KMS-11 (cell line): Measurements from ENCODE around the gene MMP17.

Source experiments
- H2AFZ ChIP-seq: fragments of 200-600 bp; sonication (generic); 2 replicates; pipeline ENCODE4 v1.6.1; 2016; ENCODE audit warnings: antibody characterized with exemption, mixed run types, low read depth
- H3K27ac ChIP-seq: fragments of 200-600 bp; sonication (generic); 2 replicates; pipeline ENCODE4 v1.6.1; 2016; ENCODE audit warnings: mild to moderate bottlenecking, mixed run types
- H3K27me3 ChIP-seq: fragments of 200-600 bp; sonication (generic); 2 replicates; pipeline ENCODE4 v1.6.1; 2017; ENCODE audit warnings: mild to moderate bottlenecking, low read depth, mixed run types, moderate library complexity; ENCODE audit not compliant: insufficient read depth
- H3K36me3 ChIP-seq: fragments of 200-600 bp; sonication (generic); 2 replicates; pipeline ENCODE4 v1.6.1; 2017; ENCODE audit warnings: mild to moderate bottlenecking, mixed run types; ENCODE audit not compliant: insufficient read depth
- H3K4me1 ChIP-seq: fragments of 200-600 bp; sonication (generic); 2 replicates; pipeline ENCODE4 v1.6.1; 2016; ENCODE audit warnings: mild to moderate bottlenecking, low read depth, mixed run types; ENCODE audit not compliant: poor library complexity, severe bottlenecking
- H3K4me2 ChIP-seq: fragments of 200-600 bp; sonication (generic); 2 replicates; pipeline ENCODE4 v1.7.0; 2016; ENCODE audit warnings: mild to moderate bottlenecking, mixed run types
- H3K4me3 ChIP-seq: fragments of 200-600 bp; sonication (generic); IDR thresholded peaks from 2 replicates; pipeline ENCODE4 v1.6.1; 2017; ENCODE audit warnings: low read depth, low read length, mixed read lengths; ENCODE audit not compliant: insufficient read depth
- H3K79me2 ChIP-seq: fragments of 200-600 bp; sonication (generic); 2 replicates; pipeline ENCODE4 v1.6.1; 2016; ENCODE audit warnings: low read depth, mixed run types; ENCODE audit not compliant: insufficient read depth
- H3K9ac ChIP-seq: fragments of 200-600 bp; sonication (generic); 2 replicates; pipeline ENCODE4 v1.6.1; 2016; ENCODE audit warnings: mild to moderate bottlenecking, mixed run types
- H4K20me1 ChIP-seq: fragments of 200-600 bp; sonication (generic); 2 replicates; pipeline ENCODE4 v1.6.1; 2016; ENCODE audit warnings: mild to moderate bottlenecking, mixed run types; ENCODE audit not compliant: insufficient read depth
- CTCF ChIP-seq: fragments of 200-600 bp; sonication (generic); conservative IDR thresholded peaks from 2 replicates; pipeline ENCODE4 v1.6.1; 2017; ENCODE audit warnings: low read depth, mild to moderate bottlenecking, antibody characterized with exemption, low read length, moderate library complexity, mixed read lengths

Gene MMP17

DNA sequence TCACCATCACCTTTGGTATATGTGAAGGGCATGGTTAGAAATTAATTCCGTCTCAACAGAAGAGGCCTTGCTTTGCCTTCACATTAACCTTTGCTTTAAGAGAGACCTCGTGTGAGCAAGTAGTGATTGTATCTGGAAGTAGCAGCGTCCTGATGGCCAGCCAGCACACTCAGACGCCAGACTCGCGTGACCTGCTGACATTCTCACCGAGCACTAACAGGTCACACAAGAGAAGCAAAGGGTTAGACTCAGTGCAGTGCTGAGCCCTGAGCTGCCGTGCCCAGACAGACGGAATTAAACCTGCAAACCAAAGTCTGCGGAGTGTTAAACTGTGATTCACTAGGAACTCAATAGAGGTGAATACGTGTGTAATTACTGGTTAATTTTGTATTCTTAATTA is 40.1 kb upstream of the MMP17 start:
- Histone ChIP-seq H4K20me1 (no peaks in the 10 kb centered on the region), H3K36me3 (no peaks in the 10 kb centered on the region), H2AFZ (no peak overlapping the region), H3K9ac (no peak overlapping the region), H3K79me2 (no peaks in the 10 kb centered on the region), H3K4me2 (no peak overlapping the region), H3K27me3 (no peaks in the 10 kb centered on the region), H3K4me1 (no peaks in the 10 kb centered on the region), H3K27ac (no peak overlapping the region), H3K4me3 (no peak overlapping the region)
- no peak for TF ChIP-seq CTCF

- Histone ChIP-seq H3K27me3 (no peaks in the 10 kb centered on the region), H3K36me3 (no peaks in the 10 kb centered on the region), H3K79me2 (no peaks in the 10 kb centered on the region), H2AFZ (no peak overlapping the region), H4K20me1 (no peaks in the 10 kb centered on the region), H3K4me2 (no peak overlapping the region), H3K4me3 (no peak overlapping the region), H3K9ac (no peak overlapping the region), H3K4me1 (no peaks in the 10 kb centered on the region), H3K27ac (no peak overlapping the region)
- TF ChIP-seq CTCF = no peak
Observed at GRCh38 chr12:131789638-131790037, 38.6 kb upstream of the MMP17 start.

DNA sequence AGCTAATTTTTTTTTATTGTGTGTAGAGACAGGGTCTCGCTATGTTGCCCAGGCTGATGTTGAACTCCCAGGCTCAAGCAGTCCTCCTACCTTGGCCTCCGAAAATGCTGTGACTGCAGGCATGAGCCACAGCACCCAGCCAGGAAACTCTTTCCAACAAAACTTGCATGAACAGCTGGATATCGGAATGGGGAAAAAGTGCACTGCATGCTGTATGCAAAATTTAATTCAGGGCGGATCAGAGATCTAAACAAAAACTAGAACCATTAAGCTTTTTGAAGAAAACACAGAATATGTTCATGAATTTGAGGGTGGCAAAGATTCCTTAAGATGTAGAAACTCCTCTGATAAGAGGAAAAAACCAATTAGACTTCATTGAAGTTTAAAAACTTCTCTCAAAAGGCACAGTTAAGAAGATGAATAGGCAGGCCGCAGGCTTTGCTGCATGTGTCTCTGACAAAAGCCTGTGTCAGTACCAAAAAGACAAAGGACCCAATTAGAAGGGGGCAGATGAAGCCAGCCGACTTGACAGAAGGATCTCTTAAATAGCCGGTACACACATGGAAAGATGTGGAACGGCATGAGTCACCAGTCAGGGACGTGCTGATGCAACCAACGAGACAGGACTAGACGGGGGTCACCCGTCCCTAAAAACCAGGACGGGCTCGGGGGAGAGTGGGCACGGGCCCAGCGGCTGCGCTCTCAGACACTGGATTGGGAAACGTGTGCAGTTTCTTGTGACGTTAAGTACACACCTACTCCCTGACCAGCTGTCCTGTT is 34.8 kb upstream of the MMP17 start:
- Histone ChIP-seq H3K27ac (no peak overlapping the region), H3K4me2 (no peak overlapping the region), H3K27me3 (no peaks in the 10 kb centered on the region), H3K9ac (no peak overlapping the region), H3K79me2 (no peaks in the 10 kb centered on the region), H3K36me3 (no peaks in the 10 kb centered on the region), H4K20me1 (no peaks in the 10 kb centered on the region), H3K4me3 (no peak overlapping the region), H3K4me1 (no peaks in the 10 kb centered on the region), H2AFZ (no peak overlapping the region)
- TF ChIP-seq CTCF = no peak

- H2AFZ ChIP-seq = no peak overlapping the region
- no peak overlapping the region for H3K27ac ChIP-seq
- no peak overlapping the region for H3K4me2 ChIP-seq
- H4K20me1 ChIP-seq = no peaks in the 10 kb centered on the region
- no peaks in the 10 kb centered on the region for H3K79me2 ChIP-seq
- no peak overlapping the region for H3K4me3 ChIP-seq
- H3K36me3 ChIP-seq = no peaks in the 10 kb centered on the region
- H3K4me1 ChIP-seq = no peaks in the 10 kb centered on the region
- H3K9ac ChIP-seq = no peak overlapping the region
- no peaks in the 10 kb centered on the region for H3K27me3 ChIP-seq
- no peak for TF ChIP-seq CTCF
Observed at GRCh38 chr12:131794061-131794460, 34.1 kb upstream of the MMP17 start.
